IMR-90 (cell line): ENCODE measurements around the gene TRPV4. TPM values are rescaled to one million over a fixed set of nuclear protein-coding genes. Genes with fewer than 3 reads are reported as not detected.

Experiments
- ATAC-seq: fragments of 200-7000 bp; cut with Tn5 transposase; 2 replicates; pipeline ENCODE4 v1.9.1; 2020; ENCODE audit warnings: low read depth, mild to moderate bottlenecking, moderate library complexity
- BruUV-seq: library from RNA; stranded (reverse); fragments of 400-500 nt; replicated peaks from 2 replicates; lab custom pipeline; 2021; lab: Mats Ljungman, UMichigan
- CTCF ChIA-PET: fragments of 300-600 bp; formaldehyde crosslinking; extraction: SDS; loops from one replicate; lab custom pipeline; 2021; ENCODE audit warnings: antibody characterized with exemption; lab: Yijun Ruan, JAX
- POLR2A ChIA-PET: fragments of 300-600 bp; sonication (Branson Sonifier 250); formaldehyde crosslinking; loops from one replicate; lab custom pipeline; 2022; ENCODE audit warnings: antibody characterized with exemption; ENCODE audit not compliant: unreplicated experiment; lab: Charles Lee
- DNase-seq: peaks from one replicate; pipeline ENCODE4 v3.0.0; 2013
- H2AFZ ChIP-seq: replicated peaks from 2 replicates; pipeline ENCODE3; 2013; ENCODE audit warnings: low read length, mild to moderate bottlenecking; ENCODE audit not compliant: poor library complexity
- H2AK5ac ChIP-seq: 2 replicates; pipeline ENCODE4 v1.6.1; 2013; ENCODE audit warnings: low read depth, low read length, inconsistent platforms
- H2AK9ac ChIP-seq: replicated peaks from 2 replicates; pipeline ENCODE3; 2013; ENCODE audit warnings: mild to moderate bottlenecking, low read depth, low read length, moderate library complexity; ENCODE audit not compliant: poor library complexity
- H2BK120ac ChIP-seq: 2 replicates; pipeline ENCODE4 v1.6.1; 2013; ENCODE audit warnings: low read depth, low read length, inconsistent platforms
- H2BK15ac ChIP-seq: 3 replicates; pipeline ENCODE4 v1.6.1; 2013; ENCODE audit warnings: low read depth, low read length, inconsistent platforms
- H2BK20ac ChIP-seq: 2 replicates; pipeline ENCODE4 v1.6.1; 2013; ENCODE audit warnings: low read depth, mild to moderate bottlenecking, inconsistent platforms, low read length, moderate library complexity
- H2BK5ac ChIP-seq: 2 replicates; pipeline ENCODE4 v1.6.1; 2013; ENCODE audit warnings: mild to moderate bottlenecking, low read depth, low read length, inconsistent platforms; ENCODE audit not compliant: poor library complexity, severe bottlenecking
- H3K14ac ChIP-seq: replicated peaks from 2 replicates; pipeline ENCODE4 v1.6.1; 2013; ENCODE audit warnings: low read depth, low read length, inconsistent platforms
- H3K18ac ChIP-seq: 2 replicates; pipeline ENCODE4 v1.6.1; 2013; ENCODE audit warnings: low read depth, low read length, control low read depth
- H3K23ac ChIP-seq: 2 replicates; pipeline ENCODE4 v1.6.1; 2013; ENCODE audit warnings: low read depth, low read length, inconsistent platforms
- H3K27ac ChIP-seq: 2 replicates; pipeline ENCODE4 v1.5.1; 2013; ENCODE audit warnings: mild to moderate bottlenecking, control low read depth, low read length; ENCODE audit not compliant: insufficient read depth
- H3K27me3 ChIP-seq: 2 replicates; pipeline ENCODE4 v1.6.1; 2013; ENCODE audit warnings: low read length; ENCODE audit not compliant: control insufficient read depth, insufficient read depth
- H3K36me3 ChIP-seq: 2 replicates; pipeline ENCODE4 v1.6.1; 2013; ENCODE audit warnings: low read length, mixed read lengths; ENCODE audit not compliant: control insufficient read depth, insufficient read depth
- H3K4ac ChIP-seq: 2 replicates; pipeline ENCODE4 v1.6.1; 2013; ENCODE audit warnings: low read depth, low read length, inconsistent platforms
- H3K4me1 ChIP-seq: 2 replicates; pipeline ENCODE4 v1.6.1; 2013; ENCODE audit warnings: low read length, mixed read lengths; ENCODE audit not compliant: control insufficient read depth, insufficient read depth
- H3K4me2 ChIP-seq: 2 replicates; pipeline ENCODE4 v1.6.1; 2013; ENCODE audit warnings: low read depth, mild to moderate bottlenecking, control low read depth, low read length, moderate library complexity
- H3K4me3 ChIP-seq: 2 replicates; pipeline ENCODE4 v1.5.1; 2013; ENCODE audit warnings: low read depth, mild to moderate bottlenecking, control low read depth, low read length, moderate library complexity; ENCODE audit not compliant: insufficient read depth
- H3K56ac ChIP-seq: 2 replicates; pipeline ENCODE4 v1.6.1; 2013; ENCODE audit warnings: low read length, inconsistent platforms; ENCODE audit not compliant: insufficient read depth; ENCODE audit errors: extremely low read depth
- H3K79me1 ChIP-seq, 2 experiments: 2 replicates each; pipeline ENCODE4 v1.6.1; 2013; ENCODE audit warnings: low read length in 2 of 2, inconsistent platforms in 1 of 2, low read depth in 1 of 2
- H3K9ac ChIP-seq: 2 replicates; pipeline ENCODE4 v1.6.1; 2013; ENCODE audit warnings: low read depth, low read length, control low read depth
- H3K9me1 ChIP-seq: 2 replicates; pipeline ENCODE4 v1.6.1; 2013; ENCODE audit warnings: low read length, inconsistent platforms; ENCODE audit not compliant: insufficient read depth
- H3K9me3 ChIP-seq: 2 replicates; pipeline ENCODE4 v1.6.1; 2013; ENCODE audit warnings: low read length; ENCODE audit not compliant: control insufficient read depth, insufficient read depth
- H4K20me1 ChIP-seq: 2 replicates; pipeline ENCODE4 v1.6.1; 2013; ENCODE audit warnings: low read length, inconsistent platforms; ENCODE audit not compliant: insufficient read depth
- H4K5ac ChIP-seq: 2 replicates; pipeline ENCODE4 v1.6.1; 2013; ENCODE audit warnings: mild to moderate bottlenecking, low read depth, low read length, control low read depth
- H4K8ac ChIP-seq, 2 experiments: 2 replicates each; pipeline ENCODE4 v1.6.1; 2013; ENCODE audit warnings: low read depth in 2 of 2, low read length in 2 of 2, control low read depth in 1 of 2, inconsistent platforms in 1 of 2
- H4K91ac ChIP-seq: 2 replicates; pipeline ENCODE4 v1.6.1; 2013; ENCODE audit warnings: low read depth, low read length, inconsistent platforms; ENCODE audit not compliant: insufficient read depth
- BHLHE40 ChIP-seq: fragments of 150-350 bp; IDR thresholded peaks from 2 replicates; pipeline ENCODE4 v1.6.1; 2016; ENCODE audit warnings: mild to moderate bottlenecking, low read depth, low read length
- CEBPB ChIP-seq: IDR thresholded peaks from 2 replicates; pipeline ENCODE4 v1.6.1; 2012; ENCODE audit warnings: low read depth, low read length, improper control_type of control experiment
- MAFK ChIP-seq: IDR thresholded peaks from 2 replicates; pipeline ENCODE4 v1.6.1; 2012; ENCODE audit warnings: low read depth, low read length, improper control_type of control experiment
- MAZ ChIP-seq: IDR thresholded peaks from 2 replicates; pipeline ENCODE4 v1.6.1; 2012; ENCODE audit warnings: low read depth, mild to moderate bottlenecking, low read length, improper control_type of control experiment, moderate library complexity, borderline replicate concordance
- RCOR1 ChIP-seq: IDR thresholded peaks from 2 replicates; pipeline ENCODE4 v1.6.1; 2012; ENCODE audit warnings: mild to moderate bottlenecking, low read length, improper control_type of control experiment; ENCODE audit not compliant: insufficient replicate concordance
- RFX5 ChIP-seq: IDR thresholded peaks from 2 replicates; pipeline ENCODE4 v1.8.0; 2012; ENCODE audit warnings: low read depth, mild to moderate bottlenecking, low read length, moderate library complexity
- SMC3 ChIP-seq: fragments of 150-350 bp; IDR thresholded peaks from 2 replicates; pipeline ENCODE4 v1.6.1; 2016; ENCODE audit warnings: low read depth, mild to moderate bottlenecking, antibody characterized with exemption, low read length, moderate library complexity
- WGBS, 2 experiments: methylation state at CpG; one replicate each; pipeline versions ENCODE4 v1.1.5 to v1.1.7; 2013; ENCODE audit warnings: missing lambda C conversion rate in 2 of 2; ENCODE audit not compliant: insufficient read length in 1 of 2; ENCODE audit errors: extremely low coverage in 2 of 2; 5-methylcytosine and 5-hydroxymethylcytosine counted together
- dilution Hi-C: fragments of 300-500 bp; cut with HindIII; formaldehyde crosslinking; loops from one replicate; pipeline ENCODE4 v1.14.3; 2018; ENCODE audit warnings: low sequenced_read_pairs; ENCODE audit not compliant: unreplicated experiment
- in situ Hi-C: fragments of 300-500 bp; cut with MboI; formaldehyde crosslinking; loops from 3 replicates; pipeline ENCODE4 v1.14.3; 2019; ENCODE audit warnings: low sequenced_read_pairs, inconsistent platforms, mixed read lengths
- intact Hi-C: fragments of 100-400 bp; cut with micrococcal nuclease; formaldehyde crosslinking; loops from 2 replicates; pipeline ENCODE4 v1.10.0; 2022
- polyA plus RNA-seq, 3 experiments: library from polyadenylated mRNA; depleted of rRNA; stranded (reverse); fragments of >200 nt; gene quantifications; 2 replicates each; pipeline ENCODE4 v1.2.3, GENCODE V29; 2012; ENCODE audit warnings: low replicate concordance in 1 of 3
- total RNA-seq: library from RNA; depleted of rRNA; stranded (reverse); fragments of >200 nt; gene quantifications from 2 replicates; pipeline ENCODE4 v1.2.3, GENCODE V29; 2012
- TF ChIP-seq, protein P1 (sequence below): fragments of 150-350 bp; IDR thresholded peaks from 2 replicates; pipeline ENCODE4 v1.6.1; 2016; ENCODE audit warnings: low read depth, mild to moderate bottlenecking, low read length, moderate library complexity, borderline replicate concordance
- TF ChIP-seq, protein P2 (sequence below): conservative IDR thresholded peaks from 2 replicates; pipeline ENCODE4 v1.5.1; 2012; ENCODE audit warnings: mild to moderate bottlenecking, low read depth, low read length, improper control_type of control experiment

TRPV4 gene
- total and polyA plus RNA-seq, 2 of the 4 experiments (the other 2 are of a cell fraction) = 1.1 to 6.1 TPM

DNA sequence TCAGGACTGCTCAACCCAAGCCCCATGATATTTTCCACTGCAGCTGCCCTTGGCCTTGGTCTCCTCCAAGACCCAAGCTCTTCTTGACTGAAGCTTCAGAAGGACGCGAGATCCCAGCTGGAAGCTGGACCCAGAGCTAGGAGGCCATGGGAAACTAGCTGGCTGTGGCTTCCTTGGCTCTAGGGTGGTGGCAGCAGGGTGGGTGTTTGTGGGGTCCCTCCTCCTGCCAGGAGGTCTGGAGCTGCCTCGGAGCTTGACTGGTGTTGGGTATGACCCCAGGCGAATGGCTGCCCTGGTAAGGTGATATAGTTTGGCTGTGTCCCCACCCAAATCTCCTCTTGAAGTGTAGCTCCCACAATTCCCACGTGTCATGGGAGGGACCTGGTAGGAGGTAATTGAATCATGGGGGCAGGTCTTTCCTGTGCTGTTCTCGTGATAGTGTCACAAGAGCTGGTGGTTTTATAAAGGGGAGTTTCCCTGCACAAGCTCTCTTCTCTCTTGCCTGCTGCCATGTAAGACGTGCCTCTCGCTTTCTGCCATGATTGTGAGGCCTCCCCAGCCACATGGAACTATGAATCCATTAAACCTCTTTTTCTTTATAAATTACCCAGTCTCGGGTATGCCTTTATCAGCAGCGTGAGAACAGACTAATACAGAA is 51.4 kb downstream of the TRPV4 start:
- POLR2A ChIA-PET = no interaction called here
- Histone ChIP-seq H3K4me1 (no peaks in the 10 kb centered on the region), H3K27me3 (no peaks in the 10 kb centered on the region; the same call in 1 of the 2 replicates), H3K9me1 (no peaks in the 10 kb centered on the region), H2BK5ac (no peak overlapping the region), H4K91ac (no peak overlapping the region), H3K56ac (no peak overlapping the region), H2AK9ac (no peak overlapping the region), H2AK5ac (no peak overlapping the region), H3K4me3 (no peak overlapping the region), H2BK20ac (no peak overlapping the region), H3K36me3 (peaks cover 5% of the 10 kb centered on the region), H4K5ac (no peak overlapping the region), H3K4me2 (no peak overlapping the region), H4K20me1 (no peaks in the 10 kb centered on the region), H3K9ac (no peak overlapping the region), H3K27ac (no peak overlapping the region), H2BK15ac (no peak overlapping the region), H3K14ac (no peak overlapping the region), H3K4ac (no peak overlapping the region), H4K8ac (no peak overlapping the region), H2BK120ac (no peak overlapping the region), H3K18ac (no peak overlapping the region), H3K79me1 (no peaks in the 10 kb centered on the region), H3K23ac (no peak overlapping the region), H3K9me3 (peaks cover 6% of the 10 kb centered on the region), H2AFZ (no peak overlapping the region)
- ATAC-seq (no peak), DNase-seq (no peak)
- TF ChIP-seq MAFK (no peak), RCOR1 (no peak), CEBPB (no peak), MAZ (no peak), SMC3 (no peak), RFX5 (no peak), BHLHE40 (no peak)
- TF ChIP-seq, protein P1, sequence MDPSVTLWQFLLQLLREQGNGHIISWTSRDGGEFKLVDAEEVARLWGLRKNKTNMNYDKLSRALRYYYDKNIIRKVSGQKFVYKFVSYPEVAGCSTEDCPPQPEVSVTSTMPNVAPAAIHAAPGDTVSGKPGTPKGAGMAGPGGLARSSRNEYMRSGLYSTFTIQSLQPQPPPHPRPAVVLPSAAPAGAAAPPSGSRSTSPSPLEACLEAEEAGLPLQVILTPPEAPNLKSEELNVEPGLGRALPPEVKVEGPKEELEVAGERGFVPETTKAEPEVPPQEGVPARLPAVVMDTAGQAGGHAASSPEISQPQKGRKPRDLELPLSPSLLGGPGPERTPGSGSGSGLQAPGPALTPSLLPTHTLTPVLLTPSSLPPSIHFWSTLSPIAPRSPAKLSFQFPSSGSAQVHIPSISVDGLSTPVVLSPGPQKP = no peak
- TF ChIP-seq, protein P2, sequence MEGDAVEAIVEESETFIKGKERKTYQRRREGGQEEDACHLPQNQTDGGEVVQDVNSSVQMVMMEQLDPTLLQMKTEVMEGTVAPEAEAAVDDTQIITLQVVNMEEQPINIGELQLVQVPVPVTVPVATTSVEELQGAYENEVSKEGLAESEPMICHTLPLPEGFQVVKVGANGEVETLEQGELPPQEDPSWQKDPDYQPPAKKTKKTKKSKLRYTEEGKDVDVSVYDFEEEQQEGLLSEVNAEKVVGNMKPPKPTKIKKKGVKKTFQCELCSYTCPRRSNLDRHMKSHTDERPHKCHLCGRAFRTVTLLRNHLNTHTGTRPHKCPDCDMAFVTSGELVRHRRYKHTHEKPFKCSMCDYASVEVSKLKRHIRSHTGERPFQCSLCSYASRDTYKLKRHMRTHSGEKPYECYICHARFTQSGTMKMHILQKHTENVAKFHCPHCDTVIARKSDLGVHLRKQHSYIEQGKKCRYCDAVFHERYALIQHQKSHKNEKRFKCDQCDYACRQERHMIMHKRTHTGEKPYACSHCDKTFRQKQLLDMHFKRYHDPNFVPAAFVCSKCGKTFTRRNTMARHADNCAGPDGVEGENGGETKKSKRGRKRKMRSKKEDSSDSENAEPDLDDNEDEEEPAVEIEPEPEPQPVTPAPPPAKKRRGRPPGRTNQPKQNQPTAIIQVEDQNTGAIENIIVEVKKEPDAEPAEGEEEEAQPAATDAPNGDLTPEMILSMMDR = no peak
- CTCF ChIA-PET = no interaction called here
- whole genome bisulfite sequencing, 2 experiments = no CpG with 5 or more reads among the region's 10 CpGs
- dilution Hi-C loops = no loop called here
- in situ Hi-C loops = no loop called here
- no TSS peak for BruUV-seq
- intact Hi-C loops = no loop called here
